ENCODE measurements around the gene NCEH1.
"Not testable (repeated sequence)": the region's sequence is repeated elsewhere in the genome, so short reads cannot be mapped to it uniquely, and the experiment has no call there.

NCEH1 gene

GRCh38 chr3:172673210-172673679, 37.6 kb downstream of the NCEH1 start:
- DNase-seq: peak; percentile 39

- DNase-seq: no peak
Measured at GRCh38 chr3:172669021-172669420, 41.8 kb downstream of the NCEH1 start.

- peak; percentile 84 for DNase-seq
Measured at GRCh38 chr3:172666873-172667694, 43.8 kb downstream of the NCEH1 start.

GRCh38 chr3:172666181-172666872, 44.5 kb downstream of the NCEH1 start:
- peak; percentile 25 for DNase-seq

GRCh38 chr3:172665510-172665909, 45.4 kb downstream of the NCEH1 start:
- DNase-seq: not testable (repeated sequence)

GRCh38 chr3:172660421-172660820, 50.4 kb downstream of the NCEH1 start:
- DNase-seq: not testable (repeated sequence)

- no peak for DNase-seq
Measured at GRCh38 chr3:172659246-172660002, 51.4 kb downstream of the NCEH1 start.

GRCh38 chr3:172658344-172659245, 52.3 kb downstream of the NCEH1 start:
- DNase-seq: no peak

GRCh38 chr3:172656602-172657001, 54.3 kb downstream of the NCEH1 start:
- DNase-seq: no peak

GRCh38 chr3:172655388-172655787, 55.5 kb downstream of the NCEH1 start:
- DNase-seq: no peak

GRCh38 chr3:172654470-172654869, 56.4 kb downstream of the NCEH1 start:
- peak; percentile 18 for DNase-seq

GRCh38 chr3:172653004-172653572, 57.8 kb downstream of the NCEH1 start:
- DNase-seq: no peak

GRCh38 chr3:172651936-172652625, 58.8 kb downstream of the NCEH1 start:
- DNase-seq: no peak

- DNase-seq: no peak
Measured at GRCh38 chr3:172649987-172650386, 60.9 kb downstream of the NCEH1 start.

- DNase-seq: peak; percentile 32
Measured at GRCh38 chr3:172648747-172649146, 62.1 kb downstream of the NCEH1 start.

GRCh38 chr3:172647823-172648222, 63.0 kb downstream of the NCEH1 start:
- peak; percentile 78 for DNase-seq

GRCh38 chr3:172647080-172647479, 63.8 kb downstream of the NCEH1 start:
- no peak for DNase-seq

- DNase-seq: peak; percentile 86
Measured at GRCh38 chr3:172646439-172647015, 64.3 kb downstream of the NCEH1 start.

GRCh38 chr3:172644258-172644657, 66.6 kb downstream of the NCEH1 start:
- DNase-seq: no peak

GRCh38 chr3:172643506-172644179, 67.2 kb downstream of the NCEH1 start:
- DNase-seq: peak; percentile 13

Data from NCI-H2171 treated with DMSO at 0.1 percent for 48 hours (cell line).